Cerebellar cortex (tissue), 1 donor: ENCODE measurements around the gene SMU1.
"Not testable (repeated sequence)": the region's sequence is repeated elsewhere in the genome, so short reads cannot be mapped to it uniquely, and the experiment has no call there.

Experiments used
- DNase-seq: peaks from one replicate; pipeline ENCODE4 v3.0.0-alpha.2; 2015; ENCODE audit warnings: low spot score

Gene SMU1

DNA sequence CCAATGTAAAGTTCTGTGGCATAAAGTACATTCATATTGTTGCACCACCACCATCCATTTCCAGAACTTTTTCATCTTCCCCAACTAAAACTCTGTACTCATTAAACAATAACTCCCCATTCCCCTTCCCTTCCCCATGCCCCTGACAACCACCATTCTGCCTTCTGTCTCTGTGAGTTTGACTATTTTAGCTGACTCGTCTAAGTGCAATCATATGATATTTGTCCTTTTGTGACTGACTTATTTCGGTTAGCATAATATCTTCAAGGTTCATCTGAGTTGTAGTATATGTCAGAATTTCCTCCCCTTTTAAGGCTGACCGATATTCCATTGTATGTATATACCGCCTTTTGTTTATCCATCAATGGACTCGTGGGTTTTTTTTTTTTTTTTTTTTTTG lies 29.0 kb upstream of the SMU1 start:
- no peak for DNase-seq

DNA sequence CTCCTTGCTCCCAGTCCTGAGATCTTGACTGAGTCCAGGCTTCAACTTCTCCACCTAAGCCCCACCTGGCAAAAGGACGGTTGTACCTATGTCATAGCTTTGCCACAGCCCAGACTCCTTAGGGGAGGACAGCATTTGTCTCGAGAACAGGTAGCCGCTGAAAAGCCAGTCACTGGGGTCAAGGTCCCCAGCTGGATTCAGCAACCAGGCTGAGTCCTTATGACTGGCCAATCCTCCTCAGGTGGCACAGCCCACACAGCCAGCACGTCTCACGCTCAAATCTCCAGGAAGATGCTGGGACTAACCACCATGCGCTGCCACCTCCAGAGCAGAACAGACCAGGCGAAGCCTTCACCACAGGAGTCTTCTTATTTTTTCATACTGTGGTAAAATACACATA lies 27.9 kb upstream of the SMU1 start:
- DNase-seq, result no peak

DNA sequence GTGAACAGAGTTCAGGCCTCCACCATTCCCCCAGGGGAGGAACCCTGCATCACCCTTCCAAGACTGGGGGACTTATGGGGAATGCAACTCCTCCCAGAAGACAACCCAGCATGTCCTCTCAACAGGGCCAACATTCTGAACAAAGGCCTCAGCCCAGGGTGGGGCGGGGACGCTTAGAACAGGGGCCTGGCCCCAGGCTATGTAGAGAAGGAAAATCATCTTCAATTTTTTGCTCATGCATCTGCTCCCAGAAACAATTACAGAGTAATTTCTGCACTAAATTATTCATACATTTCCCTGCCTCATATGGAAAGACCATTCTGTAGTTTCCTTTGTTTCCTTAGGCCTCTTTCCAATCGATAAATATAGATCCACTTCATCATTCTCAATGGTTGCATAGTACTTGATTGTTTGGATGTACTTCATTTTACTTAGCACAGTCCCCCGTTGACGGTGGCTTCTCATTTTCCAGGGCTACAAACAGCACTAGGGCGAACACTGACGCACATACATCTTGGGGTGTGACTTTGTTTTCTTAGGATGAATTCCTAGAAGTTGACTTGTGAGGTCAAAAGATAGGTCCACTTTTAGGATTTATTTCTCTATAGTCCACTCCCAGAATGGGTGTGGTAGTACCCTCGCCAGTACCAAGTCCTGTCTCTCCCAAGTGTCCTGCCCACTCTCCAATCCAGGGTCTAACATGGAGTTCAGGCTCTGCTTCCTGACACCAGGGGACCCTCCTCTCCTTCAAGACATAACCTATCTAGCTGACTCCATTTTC lies 27.2 kb upstream of the SMU1 start:
- no peak for DNase-seq

DNA sequence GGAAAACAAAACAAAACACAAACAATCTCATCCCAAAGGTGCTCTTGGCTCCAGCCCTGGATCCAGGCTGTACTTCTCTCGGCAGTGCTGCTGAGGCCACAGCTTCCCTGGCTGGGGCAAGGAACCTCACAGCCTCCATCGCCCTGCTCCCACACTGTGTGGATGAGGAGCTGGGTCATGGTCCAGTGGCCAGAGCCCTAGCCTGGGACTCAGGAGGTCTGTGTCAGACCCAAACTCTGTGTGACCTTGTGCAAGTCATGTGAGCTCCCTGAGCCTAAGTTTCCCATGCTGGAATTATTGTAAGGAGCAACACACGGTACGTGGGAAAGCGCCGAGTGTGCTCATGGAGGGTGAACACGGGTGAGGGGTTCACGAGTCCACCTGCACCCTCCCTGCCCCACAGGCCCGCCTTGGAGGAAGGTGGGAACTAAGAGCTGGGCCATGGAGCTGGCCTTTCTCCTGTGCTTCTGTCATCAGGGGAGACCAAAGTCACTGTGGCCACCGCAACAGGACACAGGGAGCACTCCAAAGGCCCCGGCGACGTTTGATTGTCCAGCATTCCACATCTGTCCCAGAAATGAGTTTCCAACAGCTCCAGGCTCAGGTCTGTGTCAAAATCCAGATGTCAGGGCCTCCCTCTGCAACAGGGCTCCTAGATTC lies 26.2 kb upstream of the SMU1 start:
- DNase-seq, result no peak

DNA sequence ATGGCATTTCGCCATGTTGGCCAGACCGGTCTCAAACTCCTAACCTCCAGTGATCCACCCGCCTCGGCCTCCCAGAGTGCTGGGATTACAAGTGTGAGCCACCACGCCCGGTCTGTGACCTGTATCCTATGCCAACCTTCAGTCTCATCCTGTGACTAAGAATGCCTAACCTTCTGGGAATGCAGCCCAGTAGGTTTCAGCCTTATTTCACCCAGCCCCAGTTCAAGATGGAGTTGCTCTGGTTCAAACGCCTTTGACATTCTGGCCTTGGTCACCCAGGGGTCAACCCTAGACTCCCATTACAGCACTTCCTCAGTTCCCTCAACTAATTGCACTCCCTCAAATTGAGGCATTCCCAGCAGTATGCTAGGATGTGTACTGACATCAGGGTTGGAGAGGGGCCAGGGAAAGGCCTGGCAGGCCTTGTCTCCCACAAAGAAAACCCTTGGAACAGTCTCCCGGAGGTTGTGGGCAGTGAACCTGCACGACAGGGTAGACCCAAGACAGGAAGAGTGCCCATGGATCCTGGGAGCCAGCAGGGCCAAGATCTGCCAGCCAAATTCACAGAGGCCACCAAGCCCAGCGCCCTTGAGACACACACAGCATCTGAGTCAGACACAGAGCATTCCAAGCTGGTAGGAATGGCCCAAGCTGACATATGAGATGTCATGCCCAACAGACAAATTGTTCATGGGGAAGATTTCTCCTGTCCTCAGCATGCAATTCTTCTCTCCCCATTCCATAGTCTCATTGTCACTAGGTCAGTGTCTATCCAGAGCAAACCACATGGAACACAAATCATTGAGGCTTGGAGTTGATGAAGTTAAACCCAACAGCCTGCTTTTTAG lies 24.9 kb upstream of the SMU1 start:
- peak; percentile 74 for DNase-seq

DNA sequence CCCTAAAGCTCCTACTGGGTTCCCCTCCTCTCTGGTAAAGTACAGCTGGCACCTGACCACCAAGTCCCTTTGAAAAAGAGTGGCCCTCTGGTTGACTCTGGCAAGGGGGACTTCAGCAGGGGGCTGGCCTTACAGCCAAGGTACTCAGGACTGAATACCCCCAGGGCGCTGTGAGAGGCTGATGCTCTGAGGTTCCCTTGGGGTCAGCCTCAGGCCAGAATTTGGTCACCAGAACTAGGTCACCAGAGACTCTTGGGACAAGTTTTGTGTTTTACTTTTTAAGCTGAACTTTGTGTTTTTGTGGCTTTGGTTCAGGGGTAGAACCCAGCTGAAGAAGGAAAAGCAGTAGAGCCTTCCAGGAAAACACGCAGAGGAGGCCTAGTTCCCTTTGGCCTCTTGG lies 23.3 kb upstream of the SMU1 start:
- no peak for DNase-seq

DNA sequence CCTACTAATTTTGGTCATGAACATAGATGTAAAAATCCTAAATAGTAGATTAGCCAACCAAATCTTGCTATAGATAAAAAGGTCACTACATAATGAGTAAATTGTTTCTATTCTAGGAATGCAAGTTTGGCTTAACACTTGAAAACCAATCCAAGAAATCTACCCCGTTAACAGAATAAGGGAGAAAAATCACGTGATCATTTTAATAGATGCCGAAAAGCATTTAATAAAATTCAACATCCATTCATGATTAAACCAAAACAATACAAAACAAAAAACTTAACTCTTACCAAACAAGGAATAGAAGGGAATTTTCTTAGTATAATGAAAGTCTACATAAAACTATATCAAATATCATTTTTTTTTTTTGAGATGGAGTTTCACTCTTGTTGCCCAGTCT lies 20.7 kb upstream of the SMU1 start:
- no peak for DNase-seq

DNA sequence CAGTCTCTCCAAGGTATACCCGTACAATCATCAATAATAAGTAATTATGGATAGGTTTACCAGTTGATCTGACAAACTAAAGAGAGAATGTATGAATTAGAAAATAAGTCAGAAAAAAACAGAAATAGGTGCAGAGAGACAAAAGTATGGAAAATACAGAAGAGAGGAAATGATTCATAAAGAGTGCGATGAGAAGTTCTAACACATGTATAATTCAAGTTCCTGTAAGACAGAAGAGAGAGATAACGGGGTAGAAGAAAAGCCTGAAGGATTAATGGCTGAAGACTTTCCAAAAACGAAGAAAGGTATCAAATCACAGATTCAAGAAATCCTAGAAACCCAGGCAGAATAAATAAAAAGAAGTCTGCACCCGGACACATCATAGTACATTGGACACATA lies 16.2 kb upstream of the SMU1 start:
- DNase-seq, result no peak

DNA sequence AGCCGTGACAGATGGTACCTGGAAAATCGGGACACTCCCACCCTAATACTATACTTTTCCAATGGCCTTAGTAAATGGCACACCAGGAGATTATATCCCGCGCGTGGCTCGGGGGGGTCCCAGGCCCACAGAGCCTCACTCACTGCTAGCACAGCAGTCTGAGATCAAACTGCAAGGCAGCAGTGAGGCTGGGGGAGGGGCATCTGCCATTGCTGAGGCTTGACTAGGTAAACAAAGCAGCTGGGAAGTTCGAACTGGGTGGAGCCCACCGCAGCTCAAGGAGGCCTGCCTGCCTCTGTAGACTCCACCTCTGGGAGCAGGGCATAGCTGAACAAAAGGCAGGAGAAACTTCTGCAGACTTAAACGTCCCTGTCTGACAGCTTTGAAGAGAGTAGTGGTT lies 9.2 kb upstream of the SMU1 start:
- DNase-seq, result not testable (repeated sequence)

DNA sequence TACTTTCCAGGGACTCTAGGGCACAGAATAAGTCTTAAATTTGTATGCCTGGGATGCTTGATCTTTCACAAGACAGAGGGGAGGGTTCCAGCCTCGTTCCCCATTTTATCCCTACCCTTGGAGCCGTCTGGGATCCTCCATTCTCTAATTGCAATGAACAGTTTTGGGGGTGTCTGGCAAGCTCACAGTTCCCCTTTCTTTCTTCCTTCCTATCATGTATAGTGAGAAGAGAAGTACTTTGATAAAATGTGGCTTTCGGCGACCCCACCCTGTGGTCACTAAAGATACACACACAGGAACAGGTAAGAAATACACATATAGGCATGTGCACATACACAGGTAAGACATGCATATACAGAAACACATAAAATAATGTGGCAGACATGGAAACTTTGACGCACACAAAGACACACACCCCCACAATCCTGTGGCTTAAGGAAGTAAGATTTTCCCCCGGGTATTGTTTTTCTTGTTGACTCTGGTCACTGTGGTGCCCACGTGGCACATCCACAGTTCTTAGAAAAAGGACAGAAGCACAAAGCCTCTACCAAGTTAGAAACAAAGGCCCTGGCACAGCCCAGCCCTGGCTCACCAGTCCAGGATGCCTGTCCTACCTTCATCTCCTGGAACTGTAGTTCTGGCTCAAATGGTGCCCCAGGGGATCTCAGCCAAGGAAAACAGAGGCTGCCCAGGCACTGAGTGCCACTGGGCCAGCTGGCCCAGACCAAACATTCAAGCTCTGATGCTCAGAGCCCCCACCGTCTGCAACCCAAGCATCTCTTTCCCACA lies 6.3 kb upstream of the SMU1 start:
- peak; percentile 74 for DNase-seq

DNA sequence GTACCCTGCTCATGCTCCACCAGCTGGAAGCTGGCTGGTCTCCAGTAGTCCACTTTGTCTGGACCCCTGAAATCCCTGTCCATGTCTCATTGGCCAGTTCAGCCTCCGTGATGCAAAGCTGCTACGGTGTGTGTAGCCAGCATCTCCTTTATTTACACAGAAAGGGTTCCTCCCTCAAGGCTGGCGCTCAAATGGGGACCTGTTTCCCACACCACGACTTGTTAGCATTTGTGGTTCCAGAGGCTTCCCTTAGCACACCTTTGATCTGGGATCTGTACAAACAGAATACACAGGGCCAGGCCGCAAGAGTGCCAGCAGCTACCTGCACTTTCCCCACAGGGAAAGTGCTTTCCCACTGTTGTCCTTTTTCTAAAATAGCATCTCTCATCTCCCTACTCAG lies 5.7 kb upstream of the SMU1 start:
- no peak for DNase-seq

DNA sequence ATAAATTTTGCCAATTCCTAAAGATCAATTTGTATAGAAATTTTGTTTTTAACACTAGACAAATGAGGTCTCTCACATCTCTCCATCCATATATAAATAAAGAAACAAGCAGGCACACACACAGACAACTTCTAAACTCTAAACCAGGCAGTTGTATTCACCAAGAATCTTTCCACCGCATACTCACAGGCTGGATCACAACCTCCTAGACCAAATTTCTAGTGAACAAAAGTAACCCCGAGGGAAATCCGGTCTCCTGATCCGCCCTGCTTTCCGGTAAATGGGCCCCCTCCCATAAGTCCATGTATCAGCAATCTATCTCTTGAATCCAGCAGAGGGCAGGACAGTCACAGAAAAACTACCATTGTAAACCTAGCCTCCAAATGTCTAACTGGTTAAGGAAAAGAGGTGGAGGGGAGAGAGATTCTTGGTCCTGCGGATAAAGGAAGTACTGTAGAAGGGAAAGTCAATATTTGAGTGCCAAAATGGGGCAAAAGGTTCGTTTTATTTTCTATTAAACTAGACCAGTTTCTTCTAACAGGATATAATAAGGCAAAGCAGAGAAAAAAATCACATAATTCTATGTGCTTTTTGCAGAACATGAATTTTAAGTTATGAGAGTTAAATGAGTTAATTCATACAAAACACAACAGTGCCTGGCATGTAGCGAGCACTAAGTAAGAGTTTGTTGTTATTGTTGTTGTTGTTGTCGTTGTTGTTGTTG lies 4.8 kb upstream of the SMU1 start:
- DNase-seq, result peak; percentile 92

DNA sequence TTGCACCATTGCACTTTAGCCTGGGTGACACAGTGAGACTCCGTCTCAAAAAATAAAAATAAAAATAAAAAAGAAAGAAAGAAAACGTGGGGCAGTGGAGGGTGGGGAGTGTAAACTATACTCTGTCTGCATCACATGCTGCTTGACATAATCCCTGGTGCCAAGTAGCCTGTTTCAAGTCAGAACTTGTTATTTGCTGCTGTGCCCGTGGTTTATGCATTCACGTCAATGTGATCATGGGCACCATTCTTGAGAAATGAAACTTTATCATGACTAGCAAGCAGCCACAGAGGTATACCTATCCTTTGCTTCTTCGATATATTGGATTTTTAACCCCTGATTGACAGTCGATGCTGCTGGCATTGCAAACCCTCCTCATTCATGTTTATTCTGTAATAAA lies 4.1 kb upstream of the SMU1 start:
- no peak for DNase-seq

DNA sequence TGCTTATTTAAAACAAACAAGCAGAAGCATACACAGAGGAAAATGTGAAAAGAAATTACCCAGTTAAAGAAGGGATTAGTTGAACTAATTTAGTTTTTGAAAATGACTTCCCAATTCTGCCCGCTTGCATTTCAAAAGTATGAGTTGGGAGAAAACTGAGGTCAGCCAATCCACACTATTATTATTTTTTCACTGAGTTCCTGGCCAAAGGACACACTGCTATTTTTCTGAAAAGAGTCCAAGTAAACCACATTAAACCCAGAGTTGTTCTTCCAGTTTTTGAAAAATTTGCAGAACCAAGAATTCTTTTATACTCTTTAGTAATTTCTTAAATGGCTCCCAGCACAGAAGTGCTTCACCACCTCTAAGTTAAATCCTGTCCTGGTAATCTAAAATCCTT lies 7.5 kb downstream of the SMU1 start:
- DNase-seq, result no peak

DNA sequence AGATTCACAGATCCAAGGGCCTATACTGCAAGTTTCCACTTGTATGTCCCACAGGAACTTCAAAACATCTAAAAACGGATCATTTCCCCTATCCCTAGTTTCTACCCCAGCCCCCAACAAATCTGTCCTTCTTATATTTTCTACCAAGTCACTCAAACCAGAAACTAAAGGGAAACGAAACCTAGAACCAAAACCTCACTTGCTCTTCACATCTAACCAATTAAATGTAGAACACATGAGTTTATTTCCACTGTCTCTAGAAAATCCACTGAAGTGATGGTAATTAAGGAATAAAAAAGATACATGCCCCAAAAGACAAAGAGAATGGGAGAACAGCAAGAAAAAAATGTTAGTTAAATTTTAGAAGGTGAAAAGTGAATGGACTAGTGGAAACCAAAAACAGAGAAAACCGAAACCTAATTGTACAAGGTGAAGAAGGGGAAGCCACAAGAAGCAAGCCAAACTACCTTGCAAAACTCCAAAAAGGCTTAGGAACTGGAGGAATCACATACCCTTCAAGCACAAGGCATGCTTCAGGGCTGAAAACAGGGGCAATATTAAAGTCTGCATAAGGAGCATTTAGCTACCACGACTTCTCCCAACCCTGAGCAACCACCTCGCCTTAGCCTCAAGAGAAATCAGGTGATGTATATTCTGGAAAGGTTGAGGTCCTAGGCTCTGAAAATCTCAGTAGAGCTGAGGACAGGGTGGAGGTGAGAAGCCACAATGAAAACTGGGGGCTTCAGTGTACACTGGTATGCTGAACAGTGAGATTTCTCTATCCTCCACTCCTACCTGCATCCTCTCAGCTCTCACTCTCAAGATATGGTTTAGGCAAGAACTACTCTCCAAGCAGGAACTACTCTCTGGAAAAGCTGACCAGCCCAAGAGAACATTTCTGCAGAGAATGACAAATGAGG lies 11.1 kb downstream of the SMU1 start:
- no peak for DNase-seq

DNA sequence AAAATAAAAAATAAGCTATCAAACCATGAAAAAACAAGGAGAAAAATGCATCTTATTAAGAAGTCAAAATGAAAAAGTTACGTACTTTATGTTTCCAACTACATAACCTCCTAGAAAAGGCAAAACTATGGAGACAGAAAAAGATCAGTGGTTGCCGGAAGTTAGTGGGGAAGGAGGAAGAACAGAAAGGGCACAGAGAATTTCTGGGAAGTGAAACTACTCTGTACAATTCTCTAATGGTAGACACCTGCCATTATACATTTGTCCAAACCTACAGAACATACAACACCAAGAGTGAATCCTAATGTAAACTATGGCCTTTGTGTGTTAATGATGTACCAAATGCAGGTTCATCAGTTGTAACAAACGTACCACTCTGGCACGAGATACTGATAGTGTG lies 25.3 kb downstream of the SMU1 start:
- DNase-seq, result no peak

DNA sequence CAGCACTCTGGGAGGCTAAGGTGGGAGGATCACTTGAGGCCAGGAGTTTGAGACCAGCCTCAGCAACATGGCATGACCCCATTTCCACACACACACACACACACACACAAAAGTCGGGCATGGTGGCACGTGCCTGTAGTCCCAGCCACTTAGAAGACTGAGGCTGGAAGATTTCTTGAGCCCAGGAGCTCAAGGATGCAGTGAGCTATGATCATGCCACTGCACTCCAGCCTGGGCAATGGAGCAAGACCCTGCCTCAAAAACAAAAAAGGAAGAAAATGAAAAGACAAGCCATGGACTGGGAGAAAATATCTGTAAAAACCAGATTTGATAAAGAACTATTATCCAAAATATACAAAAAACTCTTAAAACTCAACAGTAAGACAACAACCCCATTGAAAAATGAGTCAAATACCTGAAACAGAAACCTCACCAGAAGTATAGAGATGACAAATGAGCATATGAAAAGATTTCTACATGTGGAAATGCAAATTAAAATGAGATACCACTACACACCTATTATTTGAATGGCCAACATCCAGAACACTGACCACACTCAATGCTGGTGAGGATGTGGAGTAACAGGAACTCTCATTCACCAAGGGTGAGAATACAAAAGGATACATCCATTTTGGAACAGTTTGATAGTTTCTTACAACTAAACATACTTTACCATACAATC lies 26.7 kb downstream of the SMU1 start:
- no peak for DNase-seq

DNA sequence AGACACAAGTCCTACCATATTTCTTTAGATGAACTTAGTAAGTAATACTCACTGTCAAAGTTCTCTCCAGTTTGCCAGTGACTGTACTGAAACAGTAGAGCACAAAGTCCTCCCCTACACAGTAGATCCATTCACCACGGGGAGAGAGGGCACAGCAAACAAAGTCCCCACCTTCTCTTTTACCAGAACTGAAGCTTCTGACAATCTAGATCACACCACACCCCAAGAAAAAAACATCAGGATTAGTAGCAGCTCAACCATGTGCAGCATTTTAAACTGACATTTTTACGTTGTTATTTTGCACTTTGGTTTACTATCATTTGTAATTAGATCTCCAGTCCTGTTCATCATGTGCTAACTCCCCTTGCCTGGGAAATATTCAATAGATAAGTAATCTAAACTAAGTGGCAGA lies 28.4 kb downstream of the SMU1 start:
- DNase-seq, result no peak

DNA sequence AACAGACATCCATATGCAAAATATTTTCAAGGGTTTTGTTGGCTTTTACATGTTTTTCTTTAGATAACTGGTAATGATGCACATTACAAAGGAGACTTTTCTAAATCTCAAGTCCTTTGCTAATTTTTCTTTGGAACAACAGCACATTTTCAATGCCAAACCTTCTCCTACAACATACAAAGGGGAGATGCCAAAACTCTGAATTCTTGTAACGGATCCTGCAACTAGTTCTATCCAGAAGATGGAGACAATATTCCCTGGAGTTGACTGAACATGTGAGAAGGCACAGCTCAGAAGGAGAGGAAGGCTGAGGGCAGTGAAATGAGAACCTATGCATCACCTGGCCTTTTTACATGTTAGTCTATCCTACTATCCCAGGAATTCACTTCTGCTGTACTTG lies 30.4 kb downstream of the SMU1 start:
- no peak for DNase-seq
